Stimulated activated memory B cell treated with anti-CD40 and anti-IgM and Interleukin-4, amounts not matched to agents 10 μg/mL and 1 μg/mL and 100 μg/mL, for 72 hours (primary cell): Measurements from ENCODE around the gene TBC1D25.

Experiments used
- ATAC-seq: fragments of 150-1000 bp; cut with Tn5 transposase; 2 replicates; pipeline ENCODE4 v1.10.0; 2021
- H3K27ac Mint-ChIP-seq: one replicate; pipeline ENCODE4 v1.8.0; 2022; ENCODE audit warnings: mild to moderate bottlenecking, mixed read lengths
- H3K27me3 Mint-ChIP-seq: one replicate; pipeline ENCODE4 v1.8.0; 2022; ENCODE audit warnings: mixed read lengths
- H3K36me3 Mint-ChIP-seq: one replicate; pipeline ENCODE4 v1.8.0; 2022; ENCODE audit warnings: mixed read lengths
- H3K4me1 Mint-ChIP-seq: one replicate; pipeline ENCODE4 v1.8.0; 2022; ENCODE audit warnings: mixed read lengths
- H3K4me3 Mint-ChIP-seq: one replicate; pipeline ENCODE4 v1.8.0; 2022; ENCODE audit warnings: mild to moderate bottlenecking, moderate library complexity, mixed read lengths
- H3K9me3 Mint-ChIP-seq: one replicate; pipeline ENCODE4 v1.8.0; 2022; ENCODE audit warnings: mixed read lengths

The TBC1D25 gene

DNA sequence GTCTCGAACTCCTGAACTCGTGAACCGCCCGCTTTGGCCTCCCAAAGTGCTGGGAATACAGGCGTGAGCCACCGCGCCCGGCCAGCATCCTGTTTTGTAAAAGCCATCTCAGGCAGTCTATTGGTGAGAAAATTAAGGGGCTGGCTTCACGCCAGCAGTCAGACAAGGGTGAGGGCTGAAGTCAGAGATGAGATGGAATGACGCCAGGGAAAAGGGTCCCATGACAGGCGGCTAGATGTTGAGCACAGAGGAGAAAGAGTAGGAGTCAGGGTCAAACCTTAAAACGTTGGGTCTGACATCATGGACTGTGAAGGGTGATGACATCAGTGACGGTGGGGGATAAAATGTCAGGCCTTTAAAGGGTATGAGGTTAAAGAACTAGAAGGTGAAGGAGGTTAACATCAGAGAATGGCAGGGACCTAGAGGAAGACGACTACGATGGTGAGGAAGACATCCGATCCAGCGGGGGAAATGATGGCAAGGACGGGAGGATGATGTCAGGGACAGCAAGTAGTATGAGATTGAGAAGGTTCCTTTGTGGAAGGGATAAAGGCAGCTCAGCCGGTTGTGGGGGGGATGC is 34.3 kb downstream of the TBC1D25 start:
- Mint-ChIP-seq H3K27ac (peak overlapping the region; percentile 100), H3K36me3 (peaks cover 32% of the 10 kb centered on the region), H3K4me3 (peak overlapping the region; percentile 98), H3K9me3 (no peaks in the 10 kb centered on the region), H3K4me1 (peaks cover 24% of the 10 kb centered on the region), H3K27me3 (no peaks in the 10 kb centered on the region)
- ATAC-seq = peak; percentile 1

DNA sequence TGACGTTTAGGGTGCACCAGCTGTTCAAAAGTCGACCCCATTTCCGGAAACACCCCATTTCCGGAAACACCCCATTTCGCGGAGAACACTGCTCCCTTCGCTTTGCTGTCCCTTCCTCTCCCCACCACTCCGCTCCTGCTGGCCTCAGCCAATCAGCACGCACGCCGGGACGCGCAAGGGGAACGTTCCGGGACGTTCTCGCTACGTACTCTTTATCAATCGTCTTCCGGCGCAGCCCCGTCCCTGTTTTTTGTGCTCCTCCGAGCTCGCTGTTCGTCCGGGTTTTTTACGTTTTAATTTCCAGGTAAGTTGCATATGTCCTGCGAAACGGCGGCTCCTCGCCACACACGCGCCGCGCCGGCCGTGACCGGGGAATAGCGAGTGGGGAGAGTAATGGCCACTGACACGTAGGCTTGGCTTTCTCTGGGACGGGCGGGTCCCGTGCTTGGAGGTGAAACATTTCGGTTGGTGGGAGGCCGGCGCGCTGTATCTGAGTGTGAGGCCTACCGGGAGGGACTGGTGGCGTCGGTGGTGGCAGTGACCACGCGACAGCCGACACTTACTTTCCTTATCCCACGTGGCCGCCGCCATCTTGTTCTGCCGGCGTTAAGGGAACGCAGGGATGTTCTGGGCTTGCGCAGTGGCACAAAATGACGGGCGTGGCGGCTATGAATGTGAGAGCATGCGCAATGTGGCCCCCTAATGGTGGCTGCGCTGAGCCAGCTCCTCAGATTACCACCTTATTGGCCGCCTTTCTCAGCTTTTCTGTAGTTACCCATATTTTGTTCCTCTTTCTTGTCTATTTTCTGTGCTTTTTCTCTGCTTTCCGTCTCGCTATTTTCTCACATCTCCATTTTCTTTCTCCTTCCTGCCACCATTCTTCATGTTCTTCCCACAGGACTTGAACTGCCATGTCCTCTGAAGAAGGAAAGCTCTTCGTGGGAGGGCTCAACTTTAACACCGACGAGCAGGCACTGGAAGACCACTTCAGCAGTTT is 35.1 kb downstream of the TBC1D25 start, which contains the start of gene RBM3:
Gene RBM3 (plus strand): TSS at position 215 of the 997 bp plus-strand sequence. CDS start 697 bp downstream, at position 912.
- no peaks in the 10 kb centered on the region for H3K27me3 Mint-ChIP-seq
- H3K36me3 Mint-ChIP-seq = peaks cover 40% of the 10 kb centered on the region
- H3K9me3 Mint-ChIP-seq = no peaks in the 10 kb centered on the region

DNA sequence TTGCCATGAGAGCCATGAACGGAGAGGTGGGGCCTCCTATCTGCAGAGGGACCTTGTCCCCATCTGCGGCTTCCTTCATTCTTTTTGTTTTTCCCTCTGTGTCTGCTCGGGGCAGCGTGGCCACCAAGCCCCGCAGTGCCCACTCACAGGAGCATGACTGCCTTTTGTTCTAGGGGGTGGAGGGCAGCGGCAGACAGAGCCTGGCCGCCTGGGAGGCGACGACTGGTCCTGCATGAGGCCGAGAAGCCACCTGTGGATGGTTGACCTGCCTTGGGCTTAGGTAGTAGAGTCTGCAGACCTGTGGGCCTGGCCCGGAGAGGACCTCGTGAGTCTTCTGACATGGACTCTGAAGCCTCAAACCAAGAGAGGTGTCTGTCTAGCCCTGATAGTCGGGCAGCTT is 36.1 kb downstream of the TBC1D25 start:
- H3K27ac Mint-ChIP-seq = peak overlapping the region; percentile 100
- no peaks in the 10 kb centered on the region for H3K9me3 Mint-ChIP-seq
- H3K27me3 Mint-ChIP-seq = no peaks in the 10 kb centered on the region
- H3K4me3 Mint-ChIP-seq = peak overlapping the region; percentile 98
- ATAC-seq = no peak
- peaks cover 46% of the 10 kb centered on the region for H3K36me3 Mint-ChIP-seq
- H3K4me1 Mint-ChIP-seq = peaks cover 33% of the 10 kb centered on the region

More for the DNA sequence above, 35.1 kb downstream of the TBC1D25 start, which contains the start of gene RBM3:
- H3K4me3 Mint-ChIP-seq = peak within 1 kb of the TSS; percentile 98
- ATAC-seq = peak; percentile 98
- peaks cover 29% of the 10 kb centered on the region for H3K4me1 Mint-ChIP-seq
- peak within 1 kb of the TSS; percentile 100 for H3K27ac Mint-ChIP-seq

DNA sequence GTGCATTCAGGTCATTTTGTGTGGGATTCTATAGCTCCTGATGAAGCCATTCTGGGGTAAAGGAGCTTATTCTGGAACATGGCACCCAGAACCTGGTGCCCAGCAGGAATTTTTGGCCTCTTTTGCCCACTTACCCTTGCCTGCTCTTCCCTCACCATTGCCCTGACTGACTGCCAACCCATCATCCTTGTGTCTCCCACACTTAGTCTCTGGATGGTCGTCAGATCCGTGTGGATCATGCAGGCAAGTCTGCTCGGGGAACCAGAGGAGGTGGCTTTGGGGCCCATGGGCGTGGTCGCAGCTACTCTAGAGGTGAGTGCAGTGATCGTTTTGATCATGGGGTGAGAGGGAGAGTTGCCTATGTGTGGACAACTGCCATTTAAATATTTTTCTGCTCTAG is 36.6 kb downstream of the TBC1D25 start:
- peaks cover 46% of the 10 kb centered on the region for H3K36me3 Mint-ChIP-seq
- H3K27ac Mint-ChIP-seq = peak overlapping the region; percentile 100
- H3K27me3 Mint-ChIP-seq = no peaks in the 10 kb centered on the region
- no peak for ATAC-seq
- no peaks in the 10 kb centered on the region for H3K9me3 Mint-ChIP-seq
- H3K4me1 Mint-ChIP-seq = peaks cover 33% of the 10 kb centered on the region
- peak overlapping the region; percentile 98 for H3K4me3 Mint-ChIP-seq

DNA sequence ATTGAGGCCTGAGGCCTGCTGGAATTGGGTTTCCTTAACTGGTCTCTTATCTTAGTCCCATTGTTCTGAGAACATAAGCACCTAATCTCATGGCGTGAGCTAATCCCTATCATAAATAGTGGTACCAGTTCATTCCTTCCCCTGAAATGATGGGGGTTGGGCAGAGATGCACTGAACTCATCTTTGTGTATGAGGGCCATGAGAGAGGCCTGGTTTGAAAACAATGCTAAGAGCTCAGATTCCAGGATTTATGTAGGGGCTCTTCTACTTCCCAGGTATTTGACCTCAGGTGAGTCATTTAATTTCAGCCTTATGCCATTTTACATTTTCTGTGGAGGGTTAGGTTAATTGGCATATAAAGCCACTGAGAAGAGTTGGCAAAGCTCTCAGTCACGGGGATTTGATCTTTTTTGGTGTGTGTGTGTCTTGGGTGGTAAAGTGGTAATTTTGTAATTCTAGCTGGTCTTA is 39.2 kb downstream of the TBC1D25 start:
- Mint-ChIP-seq H3K4me3 (no peak overlapping the region), H3K27me3 (no peaks in the 10 kb centered on the region), H3K36me3 (peaks cover 46% of the 10 kb centered on the region), H3K4me1 (peaks cover 24% of the 10 kb centered on the region), H3K9me3 (no peaks in the 10 kb centered on the region), H3K27ac (no peak overlapping the region)
- no peak for ATAC-seq

DNA sequence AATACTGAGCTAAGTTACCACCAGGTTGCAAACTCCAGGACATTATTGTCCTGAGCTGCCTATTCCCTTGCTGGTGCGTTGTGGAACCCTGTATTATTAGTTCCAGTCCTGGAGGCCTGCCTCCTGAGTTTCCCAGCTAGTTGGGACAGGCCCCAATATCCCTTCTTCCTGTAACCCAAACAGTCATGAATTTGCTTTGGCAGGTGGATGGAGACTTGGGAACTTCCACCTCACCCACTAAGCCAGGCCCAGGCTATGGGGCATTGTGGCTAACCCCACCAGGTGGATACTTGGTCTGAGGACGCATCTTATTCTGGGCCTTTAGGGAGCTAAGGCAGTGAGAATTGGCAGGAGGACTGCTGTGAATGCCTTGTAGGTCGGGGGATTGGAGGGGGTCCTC is 39.7 kb downstream of the TBC1D25 start:
- Mint-ChIP-seq H3K36me3 (peaks cover 46% of the 10 kb centered on the region), H3K4me3 (no peak overlapping the region), H3K27me3 (no peaks in the 10 kb centered on the region), H3K9me3 (no peaks in the 10 kb centered on the region), H3K27ac (no peak overlapping the region), H3K4me1 (peaks cover 21% of the 10 kb centered on the region)
- ATAC-seq = no peak

DNA sequence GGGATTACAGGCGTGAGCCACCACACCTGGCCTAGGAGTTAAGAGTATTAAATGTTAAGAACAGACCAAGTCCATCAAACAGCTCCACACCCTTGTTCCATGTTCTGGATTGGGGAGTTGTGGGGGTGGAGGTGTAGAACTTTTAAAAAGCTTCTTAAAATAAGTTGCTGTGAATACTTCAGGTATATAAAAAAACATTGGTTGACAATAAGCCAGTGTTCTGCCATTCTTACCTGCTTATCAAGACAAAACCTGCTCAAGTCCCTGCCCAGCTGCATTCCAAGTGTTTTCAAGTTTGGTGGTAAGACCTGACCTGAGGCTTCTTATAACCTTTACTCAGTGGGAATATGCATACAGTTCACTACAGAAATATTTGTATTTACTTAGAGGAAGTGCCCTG is 41.1 kb downstream of the TBC1D25 start:
- Mint-ChIP-seq H3K36me3 (peaks cover 35% of the 10 kb centered on the region), H3K4me1 (peaks cover 18% of the 10 kb centered on the region), H3K9me3 (no peaks in the 10 kb centered on the region), H3K4me3 (no peak overlapping the region), H3K27me3 (no peaks in the 10 kb centered on the region), H3K27ac (no peak overlapping the region)
- ATAC-seq = no peak

DNA sequence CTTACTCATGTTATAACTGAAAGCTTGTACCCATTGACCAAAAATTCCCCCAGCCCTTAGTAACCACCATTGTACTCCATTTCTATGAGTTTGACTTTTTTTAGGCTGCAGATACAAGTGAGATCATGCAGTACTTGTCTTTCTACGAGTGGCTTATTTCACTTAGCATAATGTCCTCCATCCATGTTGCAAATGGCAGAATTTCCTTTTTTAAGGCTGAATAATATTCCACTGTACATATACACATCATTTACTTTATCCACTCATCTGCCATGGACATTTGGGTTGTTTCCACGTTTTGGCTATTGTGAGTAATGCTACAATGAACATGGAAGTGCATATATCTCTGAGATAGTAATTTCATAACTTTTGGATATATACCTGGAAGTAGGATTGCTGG is 45.2 kb downstream of the TBC1D25 start:
- Mint-ChIP-seq H3K4me1 (peaks cover 3% of the 10 kb centered on the region), H3K4me3 (no peak overlapping the region), H3K27me3 (no peaks in the 10 kb centered on the region), H3K27ac (no peak overlapping the region), H3K36me3 (peaks cover 5% of the 10 kb centered on the region), H3K9me3 (no peaks in the 10 kb centered on the region)
- no peak for ATAC-seq

DNA sequence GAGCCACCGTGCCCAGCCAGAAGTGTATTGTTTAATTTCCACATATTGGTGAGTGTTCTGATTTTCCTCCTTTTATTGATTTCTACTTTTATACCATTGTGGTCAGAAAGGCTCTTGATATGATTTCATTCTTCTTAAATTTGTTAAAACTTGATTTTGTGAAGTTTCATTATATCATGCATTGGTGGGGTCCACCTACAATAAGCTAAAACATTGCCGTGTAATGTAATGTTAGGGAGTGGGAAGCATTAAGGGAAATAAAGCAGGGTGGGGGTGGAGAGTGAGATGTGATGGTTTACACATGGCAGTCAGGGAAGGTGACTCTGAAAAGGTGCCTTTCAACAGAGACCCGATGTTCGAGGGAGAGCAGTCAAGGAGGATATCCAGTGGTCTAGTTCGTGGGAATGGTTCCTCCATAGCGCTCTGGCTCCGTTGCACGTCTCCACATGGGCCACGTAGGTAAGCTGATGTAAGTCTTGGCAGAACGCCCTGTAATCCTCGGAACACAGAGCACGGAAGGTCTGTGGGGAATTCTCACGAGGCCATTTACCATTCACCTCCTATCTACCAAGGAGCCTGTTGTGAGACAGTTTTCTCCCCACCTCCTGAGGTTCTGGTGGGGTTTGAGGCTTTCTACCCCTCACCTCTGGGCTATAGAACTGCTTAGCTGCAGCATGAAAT is 50.1 kb downstream of the TBC1D25 start:
- no peaks in the 10 kb centered on the region for H3K9me3 Mint-ChIP-seq
- no peaks in the 10 kb centered on the region for H3K4me1 Mint-ChIP-seq
- no peak overlapping the region for H3K27ac Mint-ChIP-seq
- H3K27me3 Mint-ChIP-seq = no peaks in the 10 kb centered on the region
- ATAC-seq = no peak
- H3K36me3 Mint-ChIP-seq = no peaks in the 10 kb centered on the region
- H3K4me3 Mint-ChIP-seq = no peak overlapping the region

DNA sequence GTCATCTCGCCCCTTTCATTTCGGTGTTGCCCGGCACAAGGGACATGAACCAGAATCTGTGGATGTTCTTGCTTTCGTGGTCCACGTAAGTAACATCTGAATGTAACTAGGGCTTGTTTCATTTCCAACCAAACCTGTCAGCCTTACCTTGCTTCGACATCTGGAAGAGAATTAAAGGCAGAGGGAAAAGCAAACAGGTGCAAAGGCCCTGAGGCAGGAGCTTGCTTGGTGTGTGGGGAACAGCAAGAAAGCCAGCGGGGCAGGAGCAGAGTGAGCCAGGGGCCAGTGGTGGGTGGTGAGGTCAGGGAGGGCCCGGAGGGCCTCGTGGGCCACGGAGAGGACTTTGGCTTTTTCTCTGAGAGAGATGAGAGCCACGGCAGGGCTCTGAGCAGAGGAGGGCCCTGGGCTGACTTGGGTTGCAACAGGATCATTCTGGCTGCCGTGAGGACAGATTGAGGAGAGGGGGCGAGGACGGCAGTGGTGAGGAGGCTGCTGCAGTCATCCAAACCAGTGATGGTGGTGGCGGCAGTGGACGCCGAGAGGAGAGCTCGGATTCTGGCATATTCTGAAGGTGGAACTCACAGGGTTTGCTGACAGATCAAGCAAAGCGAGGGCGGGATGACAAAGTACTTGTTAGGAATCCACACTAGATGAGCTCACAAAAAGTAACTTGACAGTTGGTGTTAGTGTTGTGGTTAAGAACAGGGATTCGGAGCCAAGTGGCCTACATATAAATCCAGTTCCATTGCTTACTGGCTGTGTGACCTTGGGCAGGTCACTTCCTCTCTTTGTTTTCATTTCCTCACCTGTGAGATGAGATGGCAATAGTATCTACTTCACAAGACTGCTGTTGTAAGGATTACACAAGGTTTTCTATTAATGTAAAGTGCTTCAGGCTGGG is 50.9 kb downstream of the TBC1D25 start:
- Mint-ChIP-seq H3K27ac (no peak overlapping the region), H3K36me3 (no peaks in the 10 kb centered on the region), H3K4me3 (no peak overlapping the region), H3K9me3 (no peaks in the 10 kb centered on the region), H3K27me3 (no peaks in the 10 kb centered on the region), H3K4me1 (no peaks in the 10 kb centered on the region)
- no peak for ATAC-seq

DNA sequence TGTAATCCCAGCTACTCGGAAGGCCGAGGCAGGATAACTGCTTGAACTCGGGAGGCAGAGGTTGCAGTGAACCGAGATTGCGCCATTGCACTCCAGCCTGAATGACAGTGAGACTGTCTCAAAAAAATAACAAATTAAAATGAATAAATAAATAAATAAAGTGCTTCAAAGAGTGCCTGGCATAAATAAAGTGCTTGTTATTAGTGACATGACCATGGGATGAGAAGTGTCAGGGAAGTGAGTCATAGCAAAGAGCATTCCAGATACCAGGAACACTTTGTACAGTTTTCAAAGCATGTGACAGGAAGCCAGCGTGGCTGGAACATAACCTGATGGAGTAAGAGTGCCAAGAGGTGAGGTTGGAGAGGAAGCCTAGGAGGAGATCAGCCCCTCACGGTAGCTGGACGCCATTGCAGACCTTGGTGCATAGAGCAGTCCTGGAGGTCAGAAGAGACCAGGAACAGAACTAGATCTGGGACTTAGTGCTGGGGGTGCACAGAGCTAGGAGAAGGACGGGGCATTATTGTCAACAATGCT is 51.8 kb downstream of the TBC1D25 start:
- Mint-ChIP-seq H3K27me3 (no peaks in the 10 kb centered on the region), H3K27ac (no peak overlapping the region), H3K36me3 (no peaks in the 10 kb centered on the region), H3K9me3 (no peaks in the 10 kb centered on the region), H3K4me3 (no peak overlapping the region), H3K4me1 (no peaks in the 10 kb centered on the region)
- ATAC-seq = no peak

DNA sequence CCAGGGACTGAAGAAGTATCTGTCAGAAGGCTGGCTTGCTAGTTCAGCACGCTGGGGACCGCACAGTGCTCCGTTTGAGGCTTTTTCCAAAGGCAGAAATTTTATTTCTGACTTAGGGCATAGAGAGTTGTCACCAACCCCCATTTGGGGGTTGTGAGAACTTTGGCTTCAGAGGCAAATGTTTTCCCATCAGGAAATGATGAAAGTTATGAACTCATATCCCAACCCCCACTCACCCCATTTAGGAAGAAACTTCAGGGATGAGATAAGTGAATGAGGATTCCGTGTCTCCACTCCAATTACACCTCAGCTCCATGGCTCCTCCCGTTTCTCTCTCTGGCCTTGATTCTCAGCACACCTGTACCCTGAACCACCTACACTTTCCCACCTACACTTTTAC is 53.5 kb downstream of the TBC1D25 start:
- Mint-ChIP-seq H3K4me1 (peaks cover 6% of the 10 kb centered on the region), H3K27ac (no peak overlapping the region), H3K27me3 (no peaks in the 10 kb centered on the region), H3K36me3 (no peaks in the 10 kb centered on the region), H3K4me3 (no peak overlapping the region), H3K9me3 (no peaks in the 10 kb centered on the region)
- ATAC-seq = no peak

DNA sequence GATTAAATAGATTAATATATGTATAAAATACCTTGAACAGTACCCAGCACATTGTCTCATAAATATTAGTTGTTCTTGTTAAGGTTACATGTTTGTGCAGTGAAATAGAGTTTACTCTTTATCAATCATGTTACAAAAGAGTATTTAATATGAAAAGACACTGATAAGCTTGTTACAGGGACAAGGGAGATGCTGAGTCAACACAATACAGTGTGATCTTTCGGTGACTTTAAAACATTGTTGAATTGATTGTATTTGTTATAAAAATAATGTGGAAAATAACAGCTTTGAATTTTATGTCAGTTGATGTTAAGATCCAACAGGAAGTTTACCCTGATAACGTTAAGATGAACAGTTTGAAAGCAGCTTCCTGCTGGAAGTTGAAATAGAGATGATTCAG is 56.4 kb downstream of the TBC1D25 start:
- no peak overlapping the region for H3K4me3 Mint-ChIP-seq
- ATAC-seq = no peak
- peaks cover 14% of the 10 kb centered on the region for H3K4me1 Mint-ChIP-seq

More for the DNA sequence above, 56.4 kb downstream of the TBC1D25 start:
- Mint-ChIP-seq H3K27ac (no peak overlapping the region), H3K9me3 (no peaks in the 10 kb centered on the region), H3K36me3 (no peaks in the 10 kb centered on the region), H3K27me3 (no peaks in the 10 kb centered on the region)
